H1 (cell line): ENCODE measurements around the gene TMEM114. TPM values are rescaled to one million over a fixed set of nuclear protein-coding genes. Genes with fewer than 3 reads are reported as not detected.

Experiments
- CTCF ChIA-PET: fragments of 300-600 bp; sonication (Branson Sonifier 250); formaldehyde crosslinking; loops from one replicate; lab custom pipeline; 2021; ENCODE audit not compliant: partially characterized antibody; lab: Charles Lee
- POLR2A ChIA-PET: fragments of 300-600 bp; sonication (Branson Sonifier 250); formaldehyde crosslinking; loops from one replicate; lab custom pipeline; 2021; ENCODE audit warnings: inconsistent platforms; ENCODE audit not compliant: partially characterized antibody; lab: Charles Lee
- DNase-seq, 2 experiments: peaks; one replicate each; pipeline versions ENCODE4 v3.0.0 to v3.0.0-alpha.2; 2010 to 2022; ENCODE audit warnings: low spot score in 2 of 2, low read depth in 1 of 2, mixed read lengths in 1 of 2
- FAIRE-seq: peaks from 2 replicates; lab custom pipeline; 2011; peaks lifted over from hg19 to GRCh38; lab: Jason Lieb, UNC
- H2AFZ ChIP-seq: 2 replicates; pipeline ENCODE4 v1.8.1; 2012; ENCODE audit warnings: low read length, inconsistent platforms
- H2AK5ac ChIP-seq: 2 replicates; pipeline ENCODE4 v1.6.1; 2013; ENCODE audit warnings: low read depth, low read length
- H2BK120ac ChIP-seq: replicated peaks from 2 replicates; pipeline ENCODE3; 2013; ENCODE audit warnings: low read depth, low read length, inconsistent platforms
- H2BK12ac ChIP-seq: 2 replicates; pipeline ENCODE4 v1.6.1; 2013; ENCODE audit warnings: low read depth, low read length
- H2BK15ac ChIP-seq: 2 replicates; pipeline ENCODE4 v1.6.1; 2013; ENCODE audit warnings: low read length
- H2BK20ac ChIP-seq: 2 replicates; pipeline ENCODE4 v1.6.1; 2013; ENCODE audit warnings: low read length
- H2BK5ac ChIP-seq: 2 replicates; pipeline ENCODE4 v1.6.1; 2013; ENCODE audit warnings: low read depth, low read length
- H3K14ac ChIP-seq: 2 replicates; pipeline ENCODE4 v1.6.1; 2013; ENCODE audit warnings: inconsistent platforms; ENCODE audit not compliant: insufficient read length
- H3K18ac ChIP-seq: 2 replicates; pipeline ENCODE4 v1.6.1; 2013; ENCODE audit warnings: low read length; ENCODE audit errors: extremely low read depth
- H3K23ac ChIP-seq: 2 replicates; pipeline ENCODE4 v1.6.1; 2013; ENCODE audit warnings: inconsistent platforms; ENCODE audit not compliant: insufficient read length
- H3K23me2 ChIP-seq: 2 replicates; pipeline ENCODE4 v1.6.1; 2013; ENCODE audit warnings: low read depth, low read length
- H3K27ac ChIP-seq: 2 replicates; pipeline ENCODE4 v1.6.1; 2011; ENCODE audit warnings: low read depth, low read length, inconsistent platforms
- H3K27me3 ChIP-seq, 4 experiments: replicated peaks in 1 of 4; 1 replicate in 1 of 4; 2 replicates in 3 of 4; pipeline versions ENCODE4 v1.6.1 to v1.8.1; 2011 to 2013; ENCODE audit warnings: low read length in 3 of 4, mild to moderate bottlenecking in 3 of 4, inconsistent platforms in 2 of 4, mixed read lengths in 2 of 4, moderate library complexity in 1 of 4; ENCODE audit not compliant: control insufficient read depth in 3 of 4, insufficient read depth in 3 of 4; ENCODE audit errors: extremely low read depth in 1 of 4
- H3K36me3 ChIP-seq, 4 experiments: 2 replicates each; pipeline versions ENCODE4 v1.6.1 to v1.8.1; 2011 to 2013; ENCODE audit warnings: mild to moderate bottlenecking in 4 of 4, low read length in 3 of 4, moderate library complexity in 2 of 4, control low read depth in 1 of 4, inconsistent platforms in 1 of 4; ENCODE audit not compliant: insufficient read depth in 4 of 4, control insufficient read depth in 2 of 4
- H3K4ac ChIP-seq: replicated peaks from 2 replicates; pipeline ENCODE3; 2013; ENCODE audit warnings: low read length, low read depth, mixed read lengths, inconsistent platforms; ENCODE audit not compliant: insufficient read length
- H3K4me1 ChIP-seq, 4 experiments: replicated peaks in 1 of 4; 1 replicate in 1 of 4; 2 replicates in 3 of 4; pipeline versions ENCODE4 v1.6.1 to v1.8.1; 2011 to 2013; ENCODE audit warnings: low read length in 3 of 4, inconsistent platforms in 2 of 4, mixed read lengths in 1 of 4; ENCODE audit not compliant: insufficient read depth in 4 of 4, control insufficient read depth in 3 of 4
- H3K4me2 ChIP-seq, 2 experiments: 2 replicates each; pipeline versions ENCODE4 v1.6.1 to v1.8.1; 2011 to 2013; ENCODE audit warnings: low read depth in 2 of 2, low read length in 2 of 2, control low read depth in 1 of 2, inconsistent platforms in 1 of 2, mild to moderate bottlenecking in 1 of 2; ENCODE audit not compliant: insufficient read depth in 1 of 2
- H3K4me3 ChIP-seq, 4 experiments: fragments of 200-600, 300-600 bp in 1 of 4; sonication (generic), shearing (Covaris generic), sonication (Bioruptor Twin) in 1 of 4; 2 replicates each; pipeline versions ENCODE4 v1.5.1 to v1.8.1; 2011 to 2016; ENCODE audit warnings: low read length in 4 of 4, low read depth in 3 of 4, control low read depth in 2 of 4, inconsistent platforms in 2 of 4, mild to moderate bottlenecking in 2 of 4, mixed read lengths in 1 of 4, moderate library complexity in 1 of 4; ENCODE audit not compliant: insufficient read depth in 2 of 4; ENCODE audit errors: extremely low read depth in 1 of 4
- H3K56ac ChIP-seq: replicated peaks from 2 replicates; pipeline ENCODE3; 2013; ENCODE audit warnings: low read depth, mild to moderate bottlenecking, mixed read lengths, low read length, inconsistent platforms; ENCODE audit not compliant: insufficient read length
- H3K79me1 ChIP-seq: 2 replicates; pipeline ENCODE4 v1.6.1; 2013; ENCODE audit warnings: low read depth, low read length, control low read depth
- H3K79me2 ChIP-seq, 2 experiments: 2 replicates each; pipeline versions ENCODE4 v1.6.1 to v1.8.1; 2012 to 2013; ENCODE audit warnings: low read length in 2 of 2, mild to moderate bottlenecking in 2 of 2, inconsistent platforms in 1 of 2; ENCODE audit not compliant: insufficient read depth in 2 of 2, control insufficient read depth in 1 of 2
- H3K9ac ChIP-seq, 4 experiments: replicated peaks in 1 of 4; 1 replicate in 1 of 4; 2 replicates in 3 of 4; pipeline versions ENCODE4 v1.6.1 to v1.8.1; 2011 to 2013; ENCODE audit warnings: low read depth in 3 of 4, low read length in 3 of 4, control low read depth in 2 of 4, mild to moderate bottlenecking in 2 of 4, moderate library complexity in 2 of 4, inconsistent platforms in 1 of 4; ENCODE audit errors: extremely low read depth in 1 of 4
- H3K9me3 ChIP-seq, 2 experiments: 2 replicates each; pipeline versions ENCODE4 v1.6.1 to v1.8.1; 2012 to 2013; ENCODE audit warnings: mild to moderate bottlenecking in 2 of 2, moderate library complexity in 2 of 2, control low read depth in 1 of 2, inconsistent platforms in 1 of 2, low read depth in 1 of 2, low read length in 1 of 2, mixed read lengths in 1 of 2; ENCODE audit not compliant: insufficient read depth in 2 of 2
- H4K20me1 ChIP-seq, 2 experiments: replicated peaks in 1 of 2; 2 replicates each; pipeline versions ENCODE3 to v1.8.1; 2011 to 2013; ENCODE audit warnings: inconsistent platforms in 2 of 2, low read length in 2 of 2, mild to moderate bottlenecking in 1 of 2; ENCODE audit not compliant: insufficient read depth in 2 of 2, control insufficient read depth in 1 of 2
- H4K5ac ChIP-seq: 2 replicates; pipeline ENCODE4 v1.6.1; 2013; ENCODE audit warnings: low read length, low read depth, mixed read lengths, inconsistent platforms; ENCODE audit not compliant: insufficient read length
- H4K8ac ChIP-seq: 2 replicates; pipeline ENCODE4 v1.8.0; 2013; ENCODE audit warnings: mild to moderate bottlenecking, moderate library complexity, low read length, inconsistent platforms; ENCODE audit not compliant: insufficient read depth; ENCODE audit errors: extremely low read depth
- H4K91ac ChIP-seq: replicated peaks from 2 replicates; pipeline ENCODE3; 2013; ENCODE audit warnings: low read length, mixed read lengths, inconsistent platforms; ENCODE audit not compliant: insufficient read length
- ASH2L ChIP-seq: fragments of 200-600, 300-600 bp; sonication (generic); IDR thresholded peaks from one replicate; pipeline ENCODE4 v1.7.1; 2017; ENCODE audit warnings: low read length
- CEBPB ChIP-seq: IDR thresholded peaks from 2 replicates; pipeline ENCODE4 v1.6.1; 2012; ENCODE audit warnings: low read depth, low read length
- CHD1 ChIP-seq: IDR thresholded peaks from 2 replicates; pipeline ENCODE4 v1.6.1; 2012; ENCODE audit warnings: low read depth, low read length, improper control_type of control experiment
- CREB1 ChIP-seq: IDR thresholded peaks from 2 replicates; pipeline ENCODE4 v1.6.1; 2012; ENCODE audit warnings: inconsistent platforms
- EZH2 ChIP-seq: fragments of 200-600 bp; sonication (generic); IDR thresholded peaks from 2 replicates; pipeline ENCODE4 v1.7.1; 2012; ENCODE audit warnings: low read depth, mild to moderate bottlenecking, moderate library complexity, low read length, inconsistent platforms; ENCODE audit not compliant: severe bottlenecking
- GABPA ChIP-seq: IDR thresholded peaks from 2 replicates; pipeline ENCODE4 v1.6.1; 2011; ENCODE audit warnings: mild to moderate bottlenecking, low read length, moderate library complexity, borderline replicate concordance; ENCODE audit not compliant: insufficient read depth
- KDM4A ChIP-seq: IDR thresholded peaks from one replicate; pipeline ENCODE4 v1.7.1; 2012; ENCODE audit warnings: low read depth, mild to moderate bottlenecking, moderate library complexity, low read length, inconsistent platforms; ENCODE audit not compliant: severe bottlenecking
- KDM5A ChIP-seq: fragments of 200-600 bp; IDR thresholded peaks from 2 replicates; pipeline ENCODE4 v1.7.1; 2012; ENCODE audit warnings: mild to moderate bottlenecking, low read length, inconsistent platforms, mixed read lengths
- NRF1 ChIP-seq: IDR thresholded peaks from 2 replicates; pipeline ENCODE4 v1.6.1; 2011; ENCODE audit warnings: mild to moderate bottlenecking, low read depth, low read length, improper control_type of control experiment
- POLR2A ChIP-seq, 2 experiments: IDR thresholded peaks; 1 replicate in 1 of 2; 2 replicates in 1 of 2; pipeline ENCODE4 v1.6.1; 2011; ENCODE audit warnings: low read depth in 2 of 2, low read length in 2 of 2, mild to moderate bottlenecking in 2 of 2; ENCODE audit errors: control extremely low read depth in 1 of 2
- RXRA ChIP-seq: IDR thresholded peaks from 2 replicates; pipeline ENCODE4 v1.6.1; 2011; ENCODE audit warnings: low read depth, mild to moderate bottlenecking, low read length, moderate library complexity; ENCODE audit not compliant: insufficient read depth
- SIN3A ChIP-seq, 2 experiments: IDR thresholded peaks in 1 of 2; conservative IDR thresholded peaks in 1 of 2; 2 replicates each; pipeline ENCODE4 v1.6.1; 2011 to 2012; ENCODE audit warnings: low read length in 2 of 2, improper control_type of control experiment in 1 of 2, low read depth in 1 of 2, mild to moderate bottlenecking in 1 of 2
- SIX5 ChIP-seq: IDR thresholded peaks from 2 replicates; pipeline ENCODE4 v1.6.1; 2011; ENCODE audit warnings: mild to moderate bottlenecking, low read depth, low read length
- SP1 ChIP-seq: IDR thresholded peaks from 2 replicates; pipeline ENCODE4 v1.6.1; 2011; ENCODE audit warnings: low read depth, low read length
- SP4 ChIP-seq: IDR thresholded peaks from 2 replicates; pipeline ENCODE4 v1.6.1; 2012; ENCODE audit warnings: low read length, inconsistent platforms
- WGBS, 2 experiments: shearing (Covaris generic) in 1 of 2; methylation state at CpG; one replicate each; pipeline versions ENCODE4 v1.1.6 to v1.1.7; 2013 to 2015; ENCODE audit warnings: low lambda C conversion rate in 2 of 2, mixed read lengths in 2 of 2, inconsistent platforms in 1 of 2, low coverage in 1 of 2, missing lambda C conversion rate in 1 of 2; ENCODE audit not compliant: insufficient replicate concordance in 2 of 2, insufficient coverage in 1 of 2, insufficient read length in 1 of 2; ENCODE audit errors: extremely low coverage in 1 of 2, missing lambda C conversion rate in 1 of 2; 5-methylcytosine and 5-hydroxymethylcytosine counted together
- polyA plus RNA-seq, 7 experiments: library from polyadenylated mRNA; depleted of rRNA in 3 of 7; stranded (reverse) in 5 of 7; unstranded in 2 of 7; fragments of >200 nt in 5 of 7; fragments of 200-250 nt in 2 of 7; gene quantifications; 1 replicate in 5 of 7; 2 replicates in 1 of 7; 4 replicates in 1 of 7; pipeline versions ENCODE4 v1.2.1 to v1.2.3, GENCODE V29; 2011 to 2013; ENCODE audit warnings: missing spikeins in 2 of 7, mixed read lengths in 2 of 7
- total RNA-seq: library from RNA; stranded (reverse); fragmentation: NEBNext Ultra II Directional; extraction: Animal tissue kit (Norgen Biotek cat#: 25700); gene quantifications from 2 replicates; pipeline ENCODE4 v1.2.1, GENCODE V29; 2021

The TMEM114 gene
- total and polyA plus RNA-seq, 2 of the 8 experiments (the other 6 are each of a cell fraction or from before 2014, with no cell fraction given), result 1.6 to 2.9 TPM

- H3K4me3 ChIP-seq, result no peak overlapping the region
- DNase-seq (no peak), FAIRE-seq (no peak)
- no peak overlapping the region for H4K8ac ChIP-seq
- H2BK120ac ChIP-seq, result no peak overlapping the region
- H2BK12ac ChIP-seq, result no peak overlapping the region
- H3K4me2 ChIP-seq, result no peak overlapping the region
- no peak overlapping the region for H2AFZ ChIP-seq
- no peak overlapping the region for H2BK5ac ChIP-seq
- ChIA-PET CTCF (interaction anchor here (0.7 to 18.3 kb wide), 5 partner anchors 10 to 446 kb away, joined by 3 to 117 read pairs (median 8); partner anchors contain the start of gene TMEM114), POLR2A (interaction anchor here (1.1 to 3.1 kb wide), 3 partner anchors 11 to 18 kb away, joined by 3 to 10 read pairs (median 3); no protein-coding TSS in a partner anchor)
- no peak overlapping the region for H2BK15ac ChIP-seq
- no peak overlapping the region for H3K9ac ChIP-seq
- H3K79me1 ChIP-seq, result no peaks in the 10 kb centered on the region
- H2BK20ac ChIP-seq, result no peak overlapping the region
- no peak overlapping the region for H4K91ac ChIP-seq
- H2AK5ac ChIP-seq, result no peak overlapping the region
- no peaks in the 10 kb centered on the region for H3K27me3 ChIP-seq
- H4K5ac ChIP-seq, result no peak overlapping the region
- H3K4ac ChIP-seq, result no peak overlapping the region
- no peaks in the 10 kb centered on the region for H3K79me2 ChIP-seq
- peaks cover 0 to 3% (median 0%) of the 10 kb centered on the region in 4 experiments; a peak in 2 of 7 replicates for H3K4me1 ChIP-seq
- no peaks in the 10 kb centered on the region for H3K23me2 ChIP-seq
- no peak overlapping the region for H3K14ac ChIP-seq
- no peak overlapping the region for H3K23ac ChIP-seq
- H4K20me1 ChIP-seq, result no peaks in the 10 kb centered on the region
- H3K56ac ChIP-seq, result no peak overlapping the region
- no peak overlapping the region for H3K27ac ChIP-seq
- 84% methylated on average over 11 of the region's 11 CpGs; no CpG with 5 or more reads in 1 of the 2 experiments for WGBS, 2 experiments
- peaks cover 4 to 8% of the 10 kb centered on the region in 2 experiments; a peak in 2 of 4 replicates for H3K9me3 ChIP-seq
- no peaks in the 10 kb centered on the region for H3K36me3 ChIP-seq
- H3K18ac ChIP-seq, result no peak overlapping the region
- no peak for TF ChIP-seq SIX5
- no peak for TF ChIP-seq KDM4A
- TF ChIP-seq KDM5A, result no peak
- no peak for TF ChIP-seq EZH2
- no peak for TF ChIP-seq CHD1
- TF ChIP-seq ASH2L, result no peak
- no peak for TF ChIP-seq POLR2A (IDR thresholded peaks at IDR 0.05; ENCODE audit: control extremely low read depth in 1 of 2, low read depth in 2 of 2, low read length in 2 of 2)
- TF ChIP-seq GABPA, result no peak
- TF ChIP-seq SIN3A (conservative IDR thresholded peaks at IDR 0.05 in 1 of 2, IDR thresholded peaks at IDR 0.05 in 1 of 2; ENCODE audit: low read depth in 1 of 2, low read length in 2 of 2), result no peak
- no peak for TF ChIP-seq CEBPB
- TF ChIP-seq NRF1, result no peak
- TF ChIP-seq RXRA, result no peak
- TF ChIP-seq SP4, result no peak
- TF ChIP-seq CREB1, result no peak
- no peak for TF ChIP-seq SP1
These were observed 9.9 kb upstream of the TMEM114 start for GRCh38 chr16:8600144-8600775.
